ENCODE results near the gene PDE9A. TPM values are rescaled to one million over a fixed set of nuclear protein-coding genes. Genes with fewer than 3 reads are reported as not detected.
A peak's percentile ranks its signal among the peaks of the same experiment; 100 is the strongest.

The PDE9A gene
- total RNA-seq, 1 donor, result not detected

DNA sequence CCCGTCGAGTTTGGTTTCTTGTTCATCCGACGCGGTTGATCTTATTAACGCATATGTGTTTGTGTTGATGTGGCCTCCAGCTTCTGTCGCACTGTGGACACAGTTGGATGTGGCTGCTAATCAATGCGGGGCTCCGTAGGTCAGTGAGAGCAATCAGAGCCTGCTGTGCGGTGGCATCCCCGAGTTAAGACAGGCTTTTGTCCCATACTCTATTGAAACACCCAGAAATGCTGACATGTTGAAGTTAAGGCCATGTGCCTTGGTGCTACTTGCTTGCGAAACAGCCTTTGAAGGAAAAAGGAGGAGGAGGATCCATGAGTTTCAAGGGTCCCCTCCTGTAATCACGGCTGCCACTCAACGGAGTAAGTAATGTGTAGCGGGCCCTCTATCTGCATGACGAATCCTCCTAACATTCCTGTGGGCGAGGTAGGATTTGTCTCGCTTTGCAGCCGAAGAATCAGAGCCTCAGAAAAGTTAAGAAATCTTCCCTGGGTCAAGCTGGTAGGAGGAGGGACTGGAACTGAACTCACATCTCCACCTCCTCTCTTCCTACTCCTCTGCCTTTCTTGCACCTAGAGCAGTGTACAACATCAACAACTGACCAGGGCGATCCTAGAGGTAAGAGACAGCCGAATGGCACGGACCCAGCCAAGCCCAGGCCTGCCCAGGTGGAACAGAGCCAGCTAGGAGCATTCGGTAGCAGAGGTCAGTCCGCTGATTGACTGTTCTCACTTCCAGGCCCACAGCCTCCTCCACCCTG lies 19.5 kb downstream of the PDE9A start:
- no peak overlapping the region for H3K4me3 ChIP-seq (ENCODE audit: low read depth, low read length)
- TF ChIP-seq, protein P1, sequence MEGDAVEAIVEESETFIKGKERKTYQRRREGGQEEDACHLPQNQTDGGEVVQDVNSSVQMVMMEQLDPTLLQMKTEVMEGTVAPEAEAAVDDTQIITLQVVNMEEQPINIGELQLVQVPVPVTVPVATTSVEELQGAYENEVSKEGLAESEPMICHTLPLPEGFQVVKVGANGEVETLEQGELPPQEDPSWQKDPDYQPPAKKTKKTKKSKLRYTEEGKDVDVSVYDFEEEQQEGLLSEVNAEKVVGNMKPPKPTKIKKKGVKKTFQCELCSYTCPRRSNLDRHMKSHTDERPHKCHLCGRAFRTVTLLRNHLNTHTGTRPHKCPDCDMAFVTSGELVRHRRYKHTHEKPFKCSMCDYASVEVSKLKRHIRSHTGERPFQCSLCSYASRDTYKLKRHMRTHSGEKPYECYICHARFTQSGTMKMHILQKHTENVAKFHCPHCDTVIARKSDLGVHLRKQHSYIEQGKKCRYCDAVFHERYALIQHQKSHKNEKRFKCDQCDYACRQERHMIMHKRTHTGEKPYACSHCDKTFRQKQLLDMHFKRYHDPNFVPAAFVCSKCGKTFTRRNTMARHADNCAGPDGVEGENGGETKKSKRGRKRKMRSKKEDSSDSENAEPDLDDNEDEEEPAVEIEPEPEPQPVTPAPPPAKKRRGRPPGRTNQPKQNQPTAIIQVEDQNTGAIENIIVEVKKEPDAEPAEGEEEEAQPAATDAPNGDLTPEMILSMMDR (IDR thresholded peaks at IDR 0.05; ENCODE audit: insufficient read depth, low read length), result no peak
- peak; percentile 3 for DNase-seq (ENCODE audit: low read depth)

- DNase-seq (ENCODE audit: low read depth), result no peak
- no peak overlapping the region for H3K4me3 ChIP-seq (ENCODE audit: low read depth, low read length)
- TF ChIP-seq, protein P1 (IDR thresholded peaks at IDR 0.05; ENCODE audit: insufficient read depth, low read length), result no peak
These were observed 20.4 kb downstream of the PDE9A start for GRCh38 chr21:42673633-42674328.

DNA sequence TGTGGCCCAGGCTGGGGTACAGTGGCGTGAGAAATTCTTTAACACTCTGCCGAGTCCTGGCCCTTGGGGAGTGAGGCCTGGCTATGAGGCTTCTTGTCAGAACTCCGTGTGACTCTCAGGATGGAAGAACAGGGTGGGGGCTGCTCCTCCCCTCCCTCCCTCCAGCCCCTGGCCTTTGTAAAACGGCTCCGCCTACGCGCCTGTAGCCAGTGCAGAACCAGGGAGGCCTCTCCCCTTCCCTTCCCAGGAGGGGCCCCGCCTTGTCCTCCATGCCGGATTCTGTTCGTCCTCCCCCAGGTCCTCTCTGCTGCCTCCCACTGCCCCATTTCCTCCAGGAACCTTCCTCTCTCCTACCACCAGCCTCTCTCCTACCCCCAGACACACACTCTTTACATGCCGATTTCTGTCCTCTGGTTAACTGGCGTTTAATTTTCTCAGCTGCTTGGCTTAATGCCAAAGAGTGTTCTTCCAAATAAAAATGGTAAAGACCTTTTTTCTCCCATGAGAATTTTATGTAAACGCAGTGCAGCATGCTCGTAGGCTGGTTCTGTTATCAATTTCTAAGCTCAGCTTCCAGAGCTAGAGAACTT lies 21.0 kb downstream of the PDE9A start:
- H3K4me3 ChIP-seq (ENCODE audit: low read depth, low read length), result no peak overlapping the region
- TF ChIP-seq, protein P1 (IDR thresholded peaks at IDR 0.05; ENCODE audit: insufficient read depth, low read length), result no peak
- DNase-seq (ENCODE audit: low read depth), result no peak

GRCh38 chr21:42675403-42675802 lies 22.0 kb downstream of the PDE9A start:
- TF ChIP-seq, protein P1 (IDR thresholded peaks at IDR 0.05; ENCODE audit: insufficient read depth, low read length), result no peak
- H3K4me3 ChIP-seq (ENCODE audit: low read depth, low read length), result no peak overlapping the region
- DNase-seq (ENCODE audit: low read depth), result no peak

- TF ChIP-seq, protein P1 (IDR thresholded peaks at IDR 0.05; ENCODE audit: insufficient read depth, low read length), result no peak
- no peak overlapping the region for H3K4me3 ChIP-seq (ENCODE audit: low read depth, low read length)
- no peak for DNase-seq (ENCODE audit: low read depth)
These were observed 23.4 kb downstream of the PDE9A start for GRCh38 chr21:42676808-42677207.

- TF ChIP-seq, protein P1 (IDR thresholded peaks at IDR 0.05; ENCODE audit: insufficient read depth, low read length), result no peak
- no peak overlapping the region for H3K4me3 ChIP-seq (ENCODE audit: low read depth, low read length)
- peak; percentile 21 for DNase-seq (ENCODE audit: low read depth)
These were observed 24.2 kb downstream of the PDE9A start for GRCh38 chr21:42677339-42678321.
